HFFc6 (cell line): ENCODE results near the gene ONECUT1. TPM values are rescaled to one million over a fixed set of nuclear protein-coding genes. Genes with fewer than 3 reads are reported as not detected.
A peak's percentile ranks its signal among the peaks of the same experiment; 100 is the strongest.

Experiments
- DNase-seq: peaks from one replicate; pipeline ENCODE4 v3.0.0-alpha.2; 2018
- H3K27ac Mint-ChIP-seq: 2 replicates; pipeline ENCODE4 v1.8.0; 2020; ENCODE audit warnings: mild to moderate bottlenecking, mixed read lengths
- H3K27me3 Mint-ChIP-seq: 2 replicates; pipeline ENCODE4 v1.8.0; 2021; ENCODE audit warnings: mild to moderate bottlenecking, moderate library complexity, mixed read lengths; ENCODE audit not compliant: insufficient read depth
- H3K36me3 Mint-ChIP-seq: 2 replicates; pipeline ENCODE4 v1.8.0; 2021; ENCODE audit warnings: low read depth, mixed read lengths
- H3K4me1 Mint-ChIP-seq: 2 replicates; pipeline ENCODE4 v1.8.0; 2020; ENCODE audit warnings: low read depth, mixed read lengths
- H3K4me3 Mint-ChIP-seq: 2 replicates; pipeline ENCODE4 v1.8.0; 2020; ENCODE audit warnings: mild to moderate bottlenecking, moderate library complexity, mixed read lengths
- H3K9me3 Mint-ChIP-seq: 2 replicates; pipeline ENCODE4 v1.8.0; 2020; ENCODE audit warnings: mild to moderate bottlenecking, mixed read lengths
- total RNA-seq, 6 experiments: library from RNA; stranded (reverse); fragmentation: NEBNext Ultra II Directional; extraction: Animal tissue kit (Norgen Biotek cat#: 25700); gene quantifications; 2 replicates in 1 of 6; 3 replicates in 5 of 6; pipeline ENCODE4 v1.2.3, GENCODE V29; 2021
- TF ChIP-seq, protein P1 (sequence below): fragments of 200-600 bp; sonication (generic); IDR thresholded peaks from 2 replicates; pipeline ENCODE4 v1.5.0; 2021; ENCODE audit warnings: antibody characterized with exemption, mild to moderate bottlenecking

Gene ONECUT1
- total RNA-seq, 6 experiments from 2014 or later = 0.16 to 0.38 (median 0.23) TPM; not detected in 2

DNA sequence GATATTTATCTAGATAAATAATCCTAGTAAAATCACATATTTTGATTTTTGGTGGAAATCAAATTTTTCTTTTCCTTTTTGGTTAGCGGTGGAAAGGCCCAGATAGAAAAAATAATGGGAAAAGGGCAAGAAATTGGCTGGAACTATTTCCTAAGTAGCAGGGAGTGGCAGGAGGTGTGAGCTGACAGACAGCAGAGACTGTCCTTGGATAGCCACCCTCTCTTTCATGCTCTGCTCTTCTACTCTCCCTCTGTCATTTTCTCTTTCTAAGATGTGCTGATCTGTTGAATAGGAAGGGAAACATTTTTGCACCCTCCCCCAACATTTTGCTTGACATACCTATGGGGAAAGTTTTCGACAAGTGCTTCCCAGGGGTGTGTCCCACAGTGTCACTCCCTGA lies 18.9 kb upstream of the ONECUT1 start:
- H3K27me3 Mint-ChIP-seq = peaks cover 31% of the 10 kb centered on the region

DNA sequence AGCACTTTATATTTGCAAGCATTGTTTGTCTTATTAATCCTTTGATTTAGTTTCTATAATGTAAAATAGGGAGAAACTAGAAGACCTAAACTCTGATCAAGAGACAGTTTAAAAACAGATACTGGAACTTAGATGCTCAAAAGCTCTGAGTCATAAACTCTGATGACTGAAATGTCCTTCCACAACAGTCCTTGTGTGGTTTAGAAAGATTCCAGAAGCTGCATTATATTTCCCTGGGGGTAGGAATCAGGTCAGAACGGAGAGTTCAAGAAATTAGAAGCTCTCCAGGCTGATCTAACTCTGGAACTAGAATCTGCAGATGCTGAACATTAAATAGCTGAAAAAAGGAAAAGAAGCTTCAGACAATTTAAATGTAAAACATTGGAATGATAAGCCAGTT lies 18.3 kb upstream of the ONECUT1 start:
- DNase-seq = peak; percentile 5
- Mint-ChIP-seq H3K4me1 (peaks cover 10% of the 10 kb centered on the region), H3K9me3 (no peaks in the 10 kb centered on the region), H3K27ac (no peak overlapping the region), H3K27me3 (peaks cover 36% of the 10 kb centered on the region), H3K36me3 (no peaks in the 10 kb centered on the region), H3K4me3 (no peak overlapping the region)
- TF ChIP-seq, protein P1, sequence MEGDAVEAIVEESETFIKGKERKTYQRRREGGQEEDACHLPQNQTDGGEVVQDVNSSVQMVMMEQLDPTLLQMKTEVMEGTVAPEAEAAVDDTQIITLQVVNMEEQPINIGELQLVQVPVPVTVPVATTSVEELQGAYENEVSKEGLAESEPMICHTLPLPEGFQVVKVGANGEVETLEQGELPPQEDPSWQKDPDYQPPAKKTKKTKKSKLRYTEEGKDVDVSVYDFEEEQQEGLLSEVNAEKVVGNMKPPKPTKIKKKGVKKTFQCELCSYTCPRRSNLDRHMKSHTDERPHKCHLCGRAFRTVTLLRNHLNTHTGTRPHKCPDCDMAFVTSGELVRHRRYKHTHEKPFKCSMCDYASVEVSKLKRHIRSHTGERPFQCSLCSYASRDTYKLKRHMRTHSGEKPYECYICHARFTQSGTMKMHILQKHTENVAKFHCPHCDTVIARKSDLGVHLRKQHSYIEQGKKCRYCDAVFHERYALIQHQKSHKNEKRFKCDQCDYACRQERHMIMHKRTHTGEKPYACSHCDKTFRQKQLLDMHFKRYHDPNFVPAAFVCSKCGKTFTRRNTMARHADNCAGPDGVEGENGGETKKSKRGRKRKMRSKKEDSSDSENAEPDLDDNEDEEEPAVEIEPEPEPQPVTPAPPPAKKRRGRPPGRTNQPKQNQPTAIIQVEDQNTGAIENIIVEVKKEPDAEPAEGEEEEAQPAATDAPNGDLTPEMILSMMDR = no peak

More for the DNA sequence above, 18.9 kb upstream of the ONECUT1 start:
- TF ChIP-seq, protein P1 = no peak
- H3K4me3 Mint-ChIP-seq = no peak overlapping the region
- H3K36me3 Mint-ChIP-seq = no peaks in the 10 kb centered on the region
- no peaks in the 10 kb centered on the region for H3K9me3 Mint-ChIP-seq
- no peak for DNase-seq
- no peak overlapping the region for H3K27ac Mint-ChIP-seq
- peaks cover 8% of the 10 kb centered on the region for H3K4me1 Mint-ChIP-seq

DNA sequence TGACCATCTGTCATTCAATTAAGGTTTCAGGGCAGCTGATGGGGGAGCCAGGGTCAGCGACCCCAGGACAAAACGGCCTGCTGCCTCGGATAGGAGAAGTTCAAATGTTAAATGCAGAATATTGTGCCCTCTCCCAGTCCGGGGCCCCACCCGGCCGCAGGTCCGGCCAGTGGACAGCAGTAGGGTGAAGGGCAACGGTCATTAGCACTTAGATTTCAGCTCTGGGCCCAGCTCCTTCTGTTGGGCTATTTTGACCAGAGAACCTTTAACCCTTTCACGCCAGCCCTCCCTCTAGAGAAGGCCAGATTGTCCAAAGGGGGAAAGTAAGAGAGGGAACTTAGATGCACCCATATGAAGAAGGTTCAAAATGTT lies 16.1 kb upstream of the ONECUT1 start:
- Mint-ChIP-seq H3K4me3 (no peak overlapping the region), H3K9me3 (no peaks in the 10 kb centered on the region), H3K27ac (no peak overlapping the region), H3K36me3 (no peaks in the 10 kb centered on the region), H3K4me1 (peaks cover 14% of the 10 kb centered on the region), H3K27me3 (peaks cover 53% of the 10 kb centered on the region)
- DNase-seq = no peak
- TF ChIP-seq, protein P1 = no peak

DNA sequence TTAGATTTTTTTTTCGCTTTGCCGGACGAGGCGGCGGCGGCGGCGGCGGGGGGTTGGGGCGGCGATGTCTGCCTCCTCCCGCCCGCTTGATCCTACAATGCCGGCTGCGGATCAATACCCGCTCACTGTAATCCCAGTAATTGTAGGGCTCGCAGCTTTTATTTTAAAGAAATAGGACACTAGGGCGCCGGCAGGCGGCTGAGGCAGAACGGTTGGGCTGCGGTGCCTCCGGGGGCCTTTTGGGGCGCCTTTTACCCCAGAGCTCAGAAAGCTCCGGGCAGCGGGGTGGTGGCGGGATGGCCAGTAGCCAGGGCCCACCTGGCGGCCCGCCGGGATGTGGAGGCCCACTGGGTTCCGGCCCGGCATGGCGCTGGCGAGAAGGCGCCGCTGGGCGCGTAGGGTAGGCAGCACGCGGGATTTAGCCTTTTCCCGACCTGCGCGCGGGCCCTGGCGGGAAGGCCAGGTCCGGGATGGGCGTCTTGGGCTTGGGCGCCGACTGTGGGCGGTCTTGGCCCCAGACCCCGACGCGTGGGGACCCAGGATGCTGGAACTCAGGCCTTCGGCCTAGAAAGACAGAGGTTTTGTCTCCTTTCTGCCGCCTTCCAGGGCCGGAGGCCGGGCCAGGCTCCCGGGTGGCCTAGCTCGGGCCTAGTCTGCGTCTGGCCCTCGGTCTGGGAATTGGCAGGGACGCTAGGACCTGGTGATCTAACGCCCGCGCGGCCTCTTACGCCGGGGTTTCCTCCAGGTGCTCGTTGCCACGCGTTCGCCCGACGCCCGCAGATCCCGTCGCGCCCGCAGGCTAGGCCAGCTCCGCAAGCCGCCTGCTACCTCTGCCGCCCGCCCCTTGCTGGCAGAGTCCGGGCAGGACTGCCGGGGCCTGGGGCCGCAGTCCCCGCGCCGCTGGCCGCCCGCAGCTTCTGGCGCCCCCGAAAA lies 15.5 kb upstream of the ONECUT1 start:
- peaks cover 14% of the 10 kb centered on the region for H3K4me1 Mint-ChIP-seq
- TF ChIP-seq, protein P1 = peak; percentile 28; the same call in 1 of the 2 replicates
- DNase-seq = no peak
- no peaks in the 10 kb centered on the region for H3K9me3 Mint-ChIP-seq
- peaks cover 57% of the 10 kb centered on the region for H3K27me3 Mint-ChIP-seq
- H3K4me3 Mint-ChIP-seq = no peak overlapping the region
- H3K27ac Mint-ChIP-seq = no peak overlapping the region
- no peaks in the 10 kb centered on the region for H3K36me3 Mint-ChIP-seq

DNA sequence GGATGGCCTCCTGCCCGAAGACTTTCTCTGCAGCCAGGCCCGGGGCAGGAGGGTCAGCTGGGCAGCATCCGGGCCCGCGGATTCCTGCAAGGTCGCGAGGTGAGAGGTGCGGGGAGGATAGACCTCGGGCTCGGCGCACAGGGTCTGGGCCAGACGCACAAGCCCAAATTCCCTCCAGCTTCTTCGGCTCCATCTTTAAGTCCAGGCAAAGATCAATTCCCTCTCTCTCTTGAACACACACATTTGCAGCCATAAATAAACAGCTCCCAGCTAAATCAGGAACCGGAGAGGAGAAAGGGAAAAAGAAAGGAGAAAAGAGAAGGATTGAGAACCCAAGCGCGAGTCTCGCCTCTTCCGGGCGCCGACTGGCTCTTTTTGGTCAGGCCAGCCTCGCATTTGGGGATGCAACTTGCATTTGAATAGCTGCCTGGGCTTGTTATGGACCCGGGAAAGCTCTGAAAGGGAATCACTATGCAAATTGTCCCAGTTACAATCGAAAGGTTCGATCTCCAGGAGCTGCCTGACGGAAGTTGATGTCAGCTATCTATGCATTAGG lies 14.5 kb upstream of the ONECUT1 start:
- H3K27me3 Mint-ChIP-seq = peaks cover 62% of the 10 kb centered on the region
- peak overlapping the region; percentile 57 for H3K4me3 Mint-ChIP-seq
- H3K36me3 Mint-ChIP-seq = no peaks in the 10 kb centered on the region
- H3K4me1 Mint-ChIP-seq = peaks cover 14% of the 10 kb centered on the region
- DNase-seq = no peak
- H3K9me3 Mint-ChIP-seq = no peaks in the 10 kb centered on the region
- no peak overlapping the region for H3K27ac Mint-ChIP-seq
- TF ChIP-seq, protein P1 = no peak
